SK-N-SH (cell line): ENCODE data around the gene SNX5.

Experiments
- ELF1 ChIP-seq: IDR thresholded peaks from 2 replicates; pipeline ENCODE4 v1.4.0; 2012
- EP300 ChIP-seq, 2 experiments: IDR thresholded peaks; 2 replicates each; pipeline versions ENCODE4 v1.4.0 to v1.6.1; 2012; ENCODE audit warnings: borderline replicate concordance in 1 of 2, low read depth in 1 of 2, low read length in 1 of 2
- GATA2 ChIP-seq: sonication (generic); formaldehyde crosslinking; IDR thresholded peaks from 2 replicates; pipeline ENCODE4 v1.5.0; 2020; ENCODE audit warnings: mild to moderate bottlenecking, missing genetic modification reagents
- NFIC ChIP-seq: IDR thresholded peaks from 2 replicates; pipeline ENCODE4 v1.4.0; 2012; ENCODE audit warnings: borderline replicate concordance
- POLR2AphosphoS5 ChIP-seq: IDR thresholded peaks from 2 replicates; pipeline ENCODE4 v1.6.1; 2012; ENCODE audit warnings: low read depth, low read length
- RAD21 ChIP-seq: IDR thresholded peaks from 2 replicates; pipeline ENCODE4 v1.6.1; 2012; ENCODE audit warnings: mild to moderate bottlenecking, low read length
- TAF1 ChIP-seq: IDR thresholded peaks from 2 replicates; pipeline ENCODE4 v1.6.1; 2012; ENCODE audit warnings: low read depth, mild to moderate bottlenecking, low read length, moderate library complexity, borderline replicate concordance
- YY1 ChIP-seq: IDR thresholded peaks from 2 replicates; pipeline ENCODE4 v1.4.0; 2012; ENCODE audit warnings: low read depth, mild to moderate bottlenecking
- ZBTB33 ChIP-seq: IDR thresholded peaks from 2 replicates; pipeline ENCODE4 v1.4.0; 2012; ENCODE audit warnings: low read depth, borderline replicate concordance
- TF ChIP-seq, protein P1 (sequence below): fragments of 200-600 bp; sonication (generic); IDR thresholded peaks from 2 replicates; pipeline ENCODE4 v1.6.1; 2017; ENCODE audit warnings: antibody characterized with exemption, mild to moderate bottlenecking, moderate library complexity
- TF ChIP-seq, protein P2 (sequence below): fragments of 150-350 bp; IDR thresholded peaks from 2 replicates; pipeline ENCODE4 v1.6.1; 2017; ENCODE audit warnings: antibody characterized with exemption, low read length, low read depth, borderline replicate concordance
- TF ChIP-seq, protein P3 (sequence below): IDR thresholded peaks from 2 replicates; pipeline ENCODE4 v1.6.1; 2012; ENCODE audit warnings: mild to moderate bottlenecking, low read depth, low read length, moderate library complexity

DNA sequence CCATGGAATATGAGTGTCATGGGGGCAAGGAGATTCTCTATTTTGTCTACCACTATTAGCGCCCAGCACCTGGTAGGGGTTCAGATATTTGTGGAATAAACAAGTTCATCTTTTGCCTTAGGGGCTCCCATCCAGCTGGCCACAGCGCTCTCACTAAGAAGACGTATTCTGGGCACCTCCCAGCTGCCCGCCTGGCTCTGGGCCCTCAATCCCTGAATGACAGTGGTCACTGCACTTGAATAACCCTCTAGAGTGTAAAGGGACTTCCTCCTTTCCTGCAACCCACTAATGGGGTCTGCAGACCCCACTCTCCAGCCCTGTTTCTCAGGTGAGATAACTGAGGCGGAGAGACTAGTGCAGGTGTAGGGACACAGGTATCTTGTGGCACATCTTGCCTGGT, 36.2 kb downstream of the SNX5 start:
- no peak for TF ChIP-seq NFIC
- TF ChIP-seq, protein P1, sequence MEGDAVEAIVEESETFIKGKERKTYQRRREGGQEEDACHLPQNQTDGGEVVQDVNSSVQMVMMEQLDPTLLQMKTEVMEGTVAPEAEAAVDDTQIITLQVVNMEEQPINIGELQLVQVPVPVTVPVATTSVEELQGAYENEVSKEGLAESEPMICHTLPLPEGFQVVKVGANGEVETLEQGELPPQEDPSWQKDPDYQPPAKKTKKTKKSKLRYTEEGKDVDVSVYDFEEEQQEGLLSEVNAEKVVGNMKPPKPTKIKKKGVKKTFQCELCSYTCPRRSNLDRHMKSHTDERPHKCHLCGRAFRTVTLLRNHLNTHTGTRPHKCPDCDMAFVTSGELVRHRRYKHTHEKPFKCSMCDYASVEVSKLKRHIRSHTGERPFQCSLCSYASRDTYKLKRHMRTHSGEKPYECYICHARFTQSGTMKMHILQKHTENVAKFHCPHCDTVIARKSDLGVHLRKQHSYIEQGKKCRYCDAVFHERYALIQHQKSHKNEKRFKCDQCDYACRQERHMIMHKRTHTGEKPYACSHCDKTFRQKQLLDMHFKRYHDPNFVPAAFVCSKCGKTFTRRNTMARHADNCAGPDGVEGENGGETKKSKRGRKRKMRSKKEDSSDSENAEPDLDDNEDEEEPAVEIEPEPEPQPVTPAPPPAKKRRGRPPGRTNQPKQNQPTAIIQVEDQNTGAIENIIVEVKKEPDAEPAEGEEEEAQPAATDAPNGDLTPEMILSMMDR = no peak
- TF ChIP-seq RAD21 = no peak
- no peak for TF ChIP-seq ZBTB33
- no peak for TF ChIP-seq EP300 (IDR thresholded peaks at IDR 0.05; ENCODE audit: borderline replicate concordance in 1 of 2, low read depth in 1 of 2, low read length in 1 of 2)
- TF ChIP-seq GATA2 = no peak
- no peak for TF ChIP-seq POLR2AphosphoS5
- TF ChIP-seq, protein P2, sequence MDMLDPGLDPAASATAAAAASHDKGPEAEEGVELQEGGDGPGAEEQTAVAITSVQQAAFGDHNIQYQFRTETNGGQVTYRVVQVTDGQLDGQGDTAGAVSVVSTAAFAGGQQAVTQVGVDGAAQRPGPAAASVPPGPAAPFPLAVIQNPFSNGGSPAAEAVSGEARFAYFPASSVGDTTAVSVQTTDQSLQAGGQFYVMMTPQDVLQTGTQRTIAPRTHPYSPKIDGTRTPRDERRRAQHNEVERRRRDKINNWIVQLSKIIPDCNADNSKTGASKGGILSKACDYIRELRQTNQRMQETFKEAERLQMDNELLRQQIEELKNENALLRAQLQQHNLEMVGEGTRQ = no peak
- TF ChIP-seq ELF1 = no peak
- TF ChIP-seq YY1 = no peak
- TF ChIP-seq TAF1 = no peak
- TF ChIP-seq, protein P3, sequence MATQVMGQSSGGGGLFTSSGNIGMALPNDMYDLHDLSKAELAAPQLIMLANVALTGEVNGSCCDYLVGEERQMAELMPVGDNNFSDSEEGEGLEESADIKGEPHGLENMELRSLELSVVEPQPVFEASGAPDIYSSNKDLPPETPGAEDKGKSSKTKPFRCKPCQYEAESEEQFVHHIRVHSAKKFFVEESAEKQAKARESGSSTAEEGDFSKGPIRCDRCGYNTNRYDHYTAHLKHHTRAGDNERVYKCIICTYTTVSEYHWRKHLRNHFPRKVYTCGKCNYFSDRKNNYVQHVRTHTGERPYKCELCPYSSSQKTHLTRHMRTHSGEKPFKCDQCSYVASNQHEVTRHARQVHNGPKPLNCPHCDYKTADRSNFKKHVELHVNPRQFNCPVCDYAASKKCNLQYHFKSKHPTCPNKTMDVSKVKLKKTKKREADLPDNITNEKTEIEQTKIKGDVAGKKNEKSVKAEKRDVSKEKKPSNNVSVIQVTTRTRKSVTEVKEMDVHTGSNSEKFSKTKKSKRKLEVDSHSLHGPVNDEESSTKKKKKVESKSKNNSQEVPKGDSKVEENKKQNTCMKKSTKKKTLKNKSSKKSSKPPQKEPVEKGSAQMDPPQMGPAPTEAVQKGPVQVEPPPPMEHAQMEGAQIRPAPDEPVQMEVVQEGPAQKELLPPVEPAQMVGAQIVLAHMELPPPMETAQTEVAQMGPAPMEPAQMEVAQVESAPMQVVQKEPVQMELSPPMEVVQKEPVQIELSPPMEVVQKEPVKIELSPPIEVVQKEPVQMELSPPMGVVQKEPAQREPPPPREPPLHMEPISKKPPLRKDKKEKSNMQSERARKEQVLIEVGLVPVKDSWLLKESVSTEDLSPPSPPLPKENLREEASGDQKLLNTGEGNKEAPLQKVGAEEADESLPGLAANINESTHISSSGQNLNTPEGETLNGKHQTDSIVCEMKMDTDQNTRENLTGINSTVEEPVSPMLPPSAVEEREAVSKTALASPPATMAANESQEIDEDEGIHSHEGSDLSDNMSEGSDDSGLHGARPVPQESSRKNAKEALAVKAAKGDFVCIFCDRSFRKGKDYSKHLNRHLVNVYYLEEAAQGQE = no peak
